Measurements from ENCODE around the gene STS.

DNA sequence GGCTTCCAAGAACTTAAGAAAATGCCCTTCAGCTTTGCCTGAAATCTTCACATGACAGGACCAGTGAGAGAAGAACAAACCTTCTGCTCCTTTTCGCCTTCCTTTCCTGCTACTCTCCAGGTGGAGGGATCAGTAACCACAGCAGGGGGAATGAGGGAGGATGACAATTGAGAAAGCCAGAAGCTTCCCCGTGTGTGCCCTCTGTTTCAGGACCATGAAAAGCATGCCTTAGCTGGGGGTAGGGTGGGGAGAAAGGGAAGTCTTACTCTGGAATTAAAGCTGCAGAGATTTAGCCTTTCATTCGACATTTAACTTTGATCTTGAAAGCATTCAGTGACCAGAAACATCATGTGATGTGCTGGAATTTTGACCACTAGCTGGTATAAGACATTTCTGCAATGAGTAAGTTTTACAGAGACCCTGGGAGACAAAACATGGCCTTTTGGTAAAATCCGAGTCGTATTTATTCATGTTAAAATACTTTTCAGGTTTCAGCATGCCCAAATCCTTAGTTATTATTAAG, 11.0 kb downstream of the STS start:
- no peak for TF ChIP-seq POLR2A (IDR thresholded peaks at IDR 0.05; ENCODE audit: extremely low read depth, insufficient read length)
- TF ChIP-seq, protein P1, sequence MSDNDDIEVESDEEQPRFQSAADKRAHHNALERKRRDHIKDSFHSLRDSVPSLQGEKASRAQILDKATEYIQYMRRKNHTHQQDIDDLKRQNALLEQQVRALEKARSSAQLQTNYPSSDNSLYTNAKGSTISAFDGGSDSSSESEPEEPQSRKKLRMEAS (IDR thresholded peaks at IDR 0.05; ENCODE audit: low read depth, low read length): no peak
- TF ChIP-seq, protein P2, sequence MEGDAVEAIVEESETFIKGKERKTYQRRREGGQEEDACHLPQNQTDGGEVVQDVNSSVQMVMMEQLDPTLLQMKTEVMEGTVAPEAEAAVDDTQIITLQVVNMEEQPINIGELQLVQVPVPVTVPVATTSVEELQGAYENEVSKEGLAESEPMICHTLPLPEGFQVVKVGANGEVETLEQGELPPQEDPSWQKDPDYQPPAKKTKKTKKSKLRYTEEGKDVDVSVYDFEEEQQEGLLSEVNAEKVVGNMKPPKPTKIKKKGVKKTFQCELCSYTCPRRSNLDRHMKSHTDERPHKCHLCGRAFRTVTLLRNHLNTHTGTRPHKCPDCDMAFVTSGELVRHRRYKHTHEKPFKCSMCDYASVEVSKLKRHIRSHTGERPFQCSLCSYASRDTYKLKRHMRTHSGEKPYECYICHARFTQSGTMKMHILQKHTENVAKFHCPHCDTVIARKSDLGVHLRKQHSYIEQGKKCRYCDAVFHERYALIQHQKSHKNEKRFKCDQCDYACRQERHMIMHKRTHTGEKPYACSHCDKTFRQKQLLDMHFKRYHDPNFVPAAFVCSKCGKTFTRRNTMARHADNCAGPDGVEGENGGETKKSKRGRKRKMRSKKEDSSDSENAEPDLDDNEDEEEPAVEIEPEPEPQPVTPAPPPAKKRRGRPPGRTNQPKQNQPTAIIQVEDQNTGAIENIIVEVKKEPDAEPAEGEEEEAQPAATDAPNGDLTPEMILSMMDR (IDR thresholded peaks at IDR 0.05; ENCODE audit: low read depth, low read length): no peak

All from NB4 (cell line).